Adrenal gland (tissue), 12 donors: ENCODE results near the gene AP1M1. TPM values are rescaled to one million over a fixed set of nuclear protein-coding genes. Genes with fewer than 3 reads are reported as not detected.

ENCODE experiments used
- DNase-seq, 7 donors: peaks; one replicate each; pipeline ENCODE4 v3.0.0-alpha.2; 2019 to 2020
- H3K27ac ChIP-seq, 5 donors: fragments of 200-600 bp; sonication (generic) in 4 of 5; 1 replicate in 3 of 5; 2 replicates in 2 of 5; pipeline versions ENCODE4 v1.5.1 to v1.8.0; 2016 to 2020; ENCODE audit warnings: mild to moderate bottlenecking in 1 of 5
- H3K27me3 ChIP-seq: fragments of 200-600 bp; 2 replicates; pipeline ENCODE4 v1.8.0; 2021
- H3K36me3 ChIP-seq, 2 donors: fragments of 200-600 bp; replicated peaks in 1 of 2; 1 replicate in 1 of 2; 2 replicates in 1 of 2; pipeline versions ENCODE4 v1.5.1 to v1.8.0; 2018 to 2022
- H3K4me1 ChIP-seq, 2 donors: fragments of 200-600 bp; replicated peaks in 1 of 2; 1 replicate in 1 of 2; 2 replicates in 1 of 2; pipeline versions ENCODE4 v1.5.1 to v1.8.0; 2018 to 2021
- H3K4me3 ChIP-seq, 4 donors: fragments of 200-600 bp; sonication (generic) in 3 of 4; one replicate each; pipeline ENCODE4 v1.5.1; 2016 to 2018
- H3K9me3 ChIP-seq, 3 donors: fragments of 200-600 bp; sonication (generic) in 1 of 3; replicated peaks in 1 of 3; 1 replicate in 2 of 3; 2 replicates in 1 of 3; pipeline versions ENCODE4 v1.5.1 to v1.8.0; 2016 to 2021
- CTCF ChIP-seq, 6 experiments: fragments of 450-650 bp in 4 of 6; fragments of 200-600 bp in 2 of 6; sonication (generic) in 1 of 6; IDR thresholded peaks; 1 replicate in 5 of 6; 2 replicates in 1 of 6; pipeline versions ENCODE4 v1.5.1 to v1.8.0; 2016 to 2021; ENCODE audit warnings: antibody characterized with exemption in 6 of 6, mild to moderate bottlenecking in 2 of 6, moderate library complexity in 1 of 6
- POLR2A ChIP-seq, 2 donors: fragments of 450-650 bp; IDR thresholded peaks; one replicate each; pipeline ENCODE4 v1.6.1; 2017; ENCODE audit warnings: antibody characterized with exemption in 2 of 2, mild to moderate bottlenecking in 2 of 2, moderate library complexity in 1 of 2
- WGBS, 4 donors: extraction: QIAGEN DNeasy Blood & Tissue Kit in 2 of 4; methylation state at CpG; one replicate each; pipeline versions ENCODE4 v1.1.5 to v1.1.7; 2013 to 2017; 5-methylcytosine and 5-hydroxymethylcytosine counted together
- intact Hi-C, 2 donors: fragments of 100-400 bp; cut with DNase I; formaldehyde crosslinking; loops; one replicate each; pipeline versions ENCODE4 v1.14.1 to v1.15.0; 2022 to 2023
- polyA plus RNA-seq, 3 donors: library from polyadenylated mRNA; stranded (reverse); fragments of 200-250 nt in 2 of 3; fragments of 350-450 nt in 1 of 3; fragmentation: Illumina TruSeq in 1 of 3; extraction: RNeasy Lipid Tissue Mini Kit (QIAGEN cat#74804) in 1 of 3; gene quantifications; one replicate each; pipeline ENCODE4 v1.2.3, GENCODE V29; 2013 to 2014
- total RNA-seq, 9 donors: library from RNA; depleted of rRNA in 4 of 9; stranded (reverse); fragments of >200 nt in 4 of 9; fragments of 120-200 nt in 1 of 9; fragmentation: NEBNext Ultra II Directional in 1 of 9; extraction: Animal tissue kit (Norgen Biotek cat#: 25700) in 1 of 9; gene quantifications; one replicate each; pipeline versions ENCODE4 v1.1.0 to v1.2.4, GENCODE V29; 2013 to 2023
- donor health status: healthy with polysubstance abuse.
- donor health status: Bipolar disorder and iron deficiency.
- donor health status: DM: yes; HTN: yes; CAD: no.
- donor health status: DM: no; HTN: no; CAD: no.
- donor health status: DM: no; HTN: no; CAD: no.
- donor health status: DM: yes; HTN: yes; CAD: no.

The AP1M1 gene
- total and polyA plus RNA-seq, 12 donors, result 51.3 to 99.6 (median 82.5) TPM

DNA sequence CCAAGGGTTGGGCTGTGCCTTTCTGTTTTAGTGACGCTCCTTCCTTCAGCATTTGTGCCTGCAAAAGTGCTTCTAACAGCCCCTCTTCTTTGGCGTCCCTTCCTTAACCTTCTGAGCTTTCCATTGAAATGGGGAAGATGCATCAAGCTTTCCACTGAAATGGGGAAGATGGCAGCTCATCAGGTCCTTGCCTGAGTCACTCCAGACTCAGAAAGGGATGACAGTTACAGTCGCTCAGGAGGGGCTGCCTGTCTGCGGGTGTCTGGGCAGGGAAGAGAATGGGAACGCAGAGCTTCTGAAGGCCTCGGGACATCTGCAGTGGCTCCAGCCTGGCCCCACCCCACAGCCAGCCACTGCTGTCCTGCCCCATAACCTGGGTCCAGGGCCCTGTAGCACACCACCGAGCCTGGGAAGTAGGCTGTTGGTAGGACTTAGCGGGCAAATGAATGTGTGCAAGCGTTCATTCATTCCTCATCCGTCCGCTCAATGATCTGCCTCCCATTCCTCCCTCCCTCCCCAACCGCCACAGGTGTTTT lies 9.8 kb downstream of the AP1M1 start:
- no peak for TF ChIP-seq CTCF (IDR thresholded peaks at IDR 0.05)
- TF ChIP-seq POLR2A (IDR thresholded peaks at IDR 0.05), result no peak
- H3K36me3 ChIP-seq, result peaks cover 0 to 60% of the 10 kb centered on the region in 2 donors
- no peak overlapping the region for H3K27ac ChIP-seq
- DNase-seq, result peak in 1 of 7 donors; percentile 10
- peaks cover 6 to 11% of the 10 kb centered on the region in 2 donors for H3K4me1 ChIP-seq
- H3K9me3 ChIP-seq, result no peaks in the 10 kb centered on the region
- no peaks in the 10 kb centered on the region for H3K27me3 ChIP-seq
- H3K4me3 ChIP-seq, result no peak overlapping the region
- WGBS, 4 donors, result 92 to 96% (median 93%) methylated on average over 8 to 12 of the region's 12 CpGs
- intact Hi-C loops, result no loop called here

- TF ChIP-seq CTCF (IDR thresholded peaks at IDR 0.05) (no peak), POLR2A (IDR thresholded peaks at IDR 0.05) (no peak)
- peaks cover 0 to 55% of the 10 kb centered on the region in 2 donors for H3K36me3 ChIP-seq
- WGBS, 4 donors, result 86 to 95% (median 91%) methylated on average over 21 of the region's 21 CpGs
Observed at GRCh38 chr19:16208064-16208759, 10.5 kb downstream of the AP1M1 start.

DNA sequence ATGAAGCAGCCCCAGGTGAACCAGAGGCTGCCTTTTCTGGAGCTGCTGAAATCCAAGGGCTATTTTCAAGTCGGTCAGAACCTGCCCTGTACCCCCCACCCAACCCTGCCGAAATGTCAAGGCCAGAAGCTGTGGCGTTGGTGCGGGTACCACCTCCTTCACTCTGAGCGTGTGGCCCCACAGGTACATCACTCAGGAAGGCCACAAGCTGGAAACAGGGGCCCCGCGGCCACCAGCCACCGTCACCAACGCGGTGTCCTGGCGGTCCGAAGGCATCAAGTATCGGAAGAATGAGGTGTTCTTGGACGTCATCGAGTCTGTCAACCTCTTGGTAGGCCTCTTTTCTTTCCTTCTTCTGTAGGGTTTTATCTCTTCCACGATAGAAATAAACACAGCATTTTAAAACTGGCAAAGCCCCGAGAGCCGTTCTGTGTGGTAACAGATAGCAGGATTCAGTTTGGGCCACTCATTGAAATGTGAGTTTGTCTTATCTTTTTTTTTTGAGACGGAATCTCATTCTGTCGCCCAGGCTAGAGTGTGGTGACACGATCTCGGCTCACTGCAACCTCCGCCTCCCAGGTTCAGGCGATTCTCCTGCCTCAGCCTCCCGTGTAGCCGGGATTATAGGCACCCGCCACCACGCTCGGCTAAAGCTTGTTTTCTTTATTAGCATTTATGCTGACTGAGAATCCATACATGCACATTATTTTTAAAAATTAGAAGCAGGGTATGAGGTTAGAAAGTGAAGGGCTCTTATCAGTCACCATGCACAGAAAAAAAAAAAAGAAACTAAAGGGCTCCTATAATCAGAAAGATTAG lies 11.3 kb downstream of the AP1M1 start:
- WGBS, 4 donors, result 81 to 88% (median 84%) methylated on average over 26 to 29 of the region's 29 CpGs
- H3K36me3 ChIP-seq, result peaks cover 0 to 49% of the 10 kb centered on the region in 2 donors

More at GRCh38 chr19:16208064-16208759, 10.5 kb downstream of the AP1M1 start:
- no peak overlapping the region for H3K27ac ChIP-seq
- DNase-seq, result no peak
- H3K27me3 ChIP-seq, result no peaks in the 10 kb centered on the region
- intact Hi-C loops, result no loop called here
- H3K9me3 ChIP-seq, result no peaks in the 10 kb centered on the region
- H3K4me1 ChIP-seq, result peaks cover 6 to 11% of the 10 kb centered on the region in 2 donors
- no peak overlapping the region for H3K4me3 ChIP-seq

More for the DNA sequence above, 11.3 kb downstream of the AP1M1 start:
- no peak overlapping the region for H3K4me3 ChIP-seq
- H3K27me3 ChIP-seq, result no peaks in the 10 kb centered on the region
- no peak for DNase-seq
- TF ChIP-seq POLR2A (IDR thresholded peaks at IDR 0.05) (no peak), CTCF (IDR thresholded peaks at IDR 0.05) (no peak)
- no peak overlapping the region for H3K27ac ChIP-seq
- peaks cover 6 to 11% of the 10 kb centered on the region in 2 donors for H3K4me1 ChIP-seq
- intact Hi-C loops, result no loop called here
- H3K9me3 ChIP-seq, result no peaks in the 10 kb centered on the region
